Right hindlimb (tissue), 1 donor: ENCODE measurements around the gene ZNF516.

Experiments
- DNase-seq: peaks from one replicate; pipeline ENCODE4 v3.0.0-alpha.2; 2018

ZNF516 gene

GRCh38 chr18:76507830-76508385 lies 12.9 kb upstream of the ZNF516 start:
- no peak for DNase-seq

GRCh38 chr18:76506974-76507764 lies 12.1 kb upstream of the ZNF516 start:
- no peak for DNase-seq

GRCh38 chr18:76506395-76506794 lies 11.4 kb upstream of the ZNF516 start:
- no peak for DNase-seq

- DNase-seq: no peak
These were observed 10.6 kb upstream of the ZNF516 start for GRCh38 chr18:76505614-76506013.

- no peak for DNase-seq
These were observed 9.7 kb upstream of the ZNF516 start for GRCh38 chr18:76504749-76505148.

- no peak for DNase-seq
These were observed 8.8 kb upstream of the ZNF516 start for GRCh38 chr18:76503649-76504386.

GRCh38 chr18:76502551-76502950 lies 7.5 kb upstream of the ZNF516 start:
- no peak for DNase-seq

- no peak for DNase-seq
These were observed 4.7 kb upstream of the ZNF516 start for GRCh38 chr18:76499637-76500340.

- no peak for DNase-seq
These were observed 4.0 kb upstream of the ZNF516 start for GRCh38 chr18:76499021-76499420.

- DNase-seq: no peak
These were observed 3.0 kb upstream of the ZNF516 start for GRCh38 chr18:76498064-76498463.

GRCh38 chr18:76497021-76497420 lies 2.0 kb upstream of the ZNF516 start:
- DNase-seq: no peak

GRCh38 chr18:76496194-76496890 lies 1.3 kb upstream of the ZNF516 start:
- DNase-seq: peak; percentile 85

- peak; percentile 63 for DNase-seq
These were observed 572 bp upstream of the ZNF516 start for GRCh38 chr18:76495435-76496193.

- DNase-seq: peak; percentile 81
These were observed 624 bp downstream of the ZNF516 start for GRCh38 chr18:76494231-76495005.

GRCh38 chr18:76493213-76494161 lies 1.6 kb downstream of the ZNF516 start:
- peak; percentile 44 for DNase-seq

- peak; percentile 99 for DNase-seq
These were observed 2.3 kb downstream of the ZNF516 start for GRCh38 chr18:76492669-76493212.

- DNase-seq: peak; percentile 66
These were observed 3.0 kb downstream of the ZNF516 start for GRCh38 chr18:76491776-76492668.

GRCh38 chr18:76491473-76491775 lies 3.6 kb downstream of the ZNF516 start:
- DNase-seq: peak; percentile 90
